GM21619 (cell line): ENCODE results near the gene FUCA2.
"Not testable (repeated sequence)": the region's sequence is repeated elsewhere in the genome, so short reads cannot be mapped to it uniquely, and the experiment has no call there.

Source experiments
- ATAC-seq: cut with Tn5 transposase; IDR thresholded peaks from one replicate; pipeline ENCODE4 v1.9.1; 2021; ENCODE audit not compliant: unreplicated experiment

Gene FUCA2

DNA sequence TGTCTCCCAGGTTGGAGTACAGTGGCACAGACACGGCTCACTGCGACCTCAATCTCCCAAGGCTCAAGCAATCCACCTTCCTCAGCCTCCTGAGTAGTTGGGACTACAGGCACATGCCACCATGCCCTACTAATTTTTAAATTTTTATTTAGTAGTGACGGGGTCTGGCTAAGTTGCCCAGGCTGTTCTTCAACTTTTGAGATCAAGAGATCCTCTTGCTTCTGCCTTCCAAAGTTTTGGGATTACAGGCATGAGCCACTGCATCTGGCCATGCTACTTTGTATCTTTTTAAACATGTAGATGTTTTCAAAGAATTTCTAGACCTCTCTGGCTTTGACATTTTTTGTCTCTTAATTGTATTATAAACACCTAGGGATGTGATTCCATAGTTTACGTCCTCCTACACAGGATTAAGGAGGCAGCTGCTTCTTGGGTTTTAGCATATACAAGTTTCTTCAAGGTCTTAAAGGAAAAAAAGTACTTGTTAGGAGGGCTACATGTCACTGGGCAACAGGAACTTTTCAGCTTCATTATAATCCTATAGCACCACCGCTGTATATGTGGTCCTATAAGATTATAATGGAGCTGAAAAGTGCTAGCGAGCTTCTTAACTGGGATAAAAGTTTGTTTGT lies 62.3 kb downstream of the FUCA2 start:
- ATAC-seq = no peak

DNA sequence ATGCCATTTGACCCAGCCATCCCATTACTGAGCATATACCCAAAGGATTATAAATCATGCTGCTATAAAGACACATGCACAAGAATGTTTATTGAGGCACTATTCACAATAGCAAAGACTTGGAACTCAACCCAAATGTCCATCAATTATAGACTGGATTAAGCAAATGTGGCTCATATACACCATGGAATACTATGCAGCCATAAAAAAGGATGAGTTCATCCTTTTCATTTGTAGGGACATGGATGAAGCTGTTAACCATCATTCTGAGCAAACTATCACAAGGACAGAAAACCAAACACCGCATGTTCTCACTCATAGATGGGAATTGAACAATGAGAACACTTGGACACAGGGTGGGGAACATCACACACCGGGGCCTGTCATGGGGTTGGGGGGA lies 63.7 kb downstream of the FUCA2 start:
- ATAC-seq = not testable (repeated sequence)
